ENCODE data around the gene RIN2.

RIN2 gene

DNA sequence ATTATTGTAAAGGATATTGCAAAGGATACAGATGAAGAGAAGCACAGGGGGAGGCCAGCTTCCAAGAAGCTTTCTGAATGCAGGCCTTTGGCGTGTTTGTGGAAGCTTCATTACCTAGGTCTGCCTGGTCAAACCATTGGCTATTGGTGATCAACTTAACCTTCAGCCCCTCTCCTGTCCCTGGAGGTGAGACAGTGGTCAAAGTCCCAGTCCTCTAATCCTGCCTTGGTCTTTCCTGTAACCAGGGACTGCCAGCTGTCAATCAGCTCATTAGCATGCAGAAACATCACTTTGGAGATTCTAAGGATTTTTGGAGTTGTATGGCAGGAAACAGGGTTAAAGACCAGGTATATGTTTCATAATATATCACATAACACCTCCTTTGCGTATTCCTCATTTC is 13.0 kb downstream of the RIN2 start:
- Histone ChIP-seq H3K4me3 (ENCODE audit: low read length) (no peak overlapping the region), H3K4me1 (ENCODE audit: control insufficient read depth, insufficient read depth, low read length) (no peaks in the 10 kb centered on the region), H3K9ac (ENCODE audit: low read length) (no peak overlapping the region), H3K27me3 (ENCODE audit: control insufficient read depth, insufficient read depth, low read length) (no peaks in the 10 kb centered on the region), H3K36me3 (ENCODE audit: control insufficient read depth, insufficient read depth, low read length) (no peaks in the 10 kb centered on the region), H3K27ac (ENCODE audit: low read depth, low read length) (no peak overlapping the region)

DNA sequence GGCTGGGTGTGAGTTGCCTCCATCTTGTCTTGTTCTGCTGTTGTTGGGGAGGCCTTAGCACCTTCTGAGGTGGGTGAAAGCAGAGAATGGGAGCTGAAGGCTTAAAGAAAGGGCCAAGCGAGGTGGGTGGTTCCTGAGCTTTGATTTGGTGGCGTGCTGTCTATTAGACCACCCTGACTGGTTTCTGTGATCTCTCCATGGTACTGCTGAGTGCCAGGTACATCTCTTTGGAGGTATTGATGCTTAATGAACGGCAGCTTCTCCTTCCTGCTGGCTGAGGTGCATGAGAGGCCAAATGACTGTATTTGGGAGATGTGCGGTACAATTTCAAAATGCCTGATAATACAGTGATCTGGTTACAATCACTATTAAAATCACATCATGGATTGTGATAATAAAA is 15.4 kb downstream of the RIN2 start:
- Histone ChIP-seq H3K36me3 (ENCODE audit: control insufficient read depth, insufficient read depth, low read length) (no peaks in the 10 kb centered on the region), H3K4me1 (ENCODE audit: control insufficient read depth, insufficient read depth, low read length) (no peaks in the 10 kb centered on the region), H3K4me3 (ENCODE audit: low read length) (no peak overlapping the region), H3K27ac (ENCODE audit: low read depth, low read length) (no peak overlapping the region), H3K9ac (ENCODE audit: low read length) (no peak overlapping the region), H3K27me3 (ENCODE audit: control insufficient read depth, insufficient read depth, low read length) (no peaks in the 10 kb centered on the region)

DNA sequence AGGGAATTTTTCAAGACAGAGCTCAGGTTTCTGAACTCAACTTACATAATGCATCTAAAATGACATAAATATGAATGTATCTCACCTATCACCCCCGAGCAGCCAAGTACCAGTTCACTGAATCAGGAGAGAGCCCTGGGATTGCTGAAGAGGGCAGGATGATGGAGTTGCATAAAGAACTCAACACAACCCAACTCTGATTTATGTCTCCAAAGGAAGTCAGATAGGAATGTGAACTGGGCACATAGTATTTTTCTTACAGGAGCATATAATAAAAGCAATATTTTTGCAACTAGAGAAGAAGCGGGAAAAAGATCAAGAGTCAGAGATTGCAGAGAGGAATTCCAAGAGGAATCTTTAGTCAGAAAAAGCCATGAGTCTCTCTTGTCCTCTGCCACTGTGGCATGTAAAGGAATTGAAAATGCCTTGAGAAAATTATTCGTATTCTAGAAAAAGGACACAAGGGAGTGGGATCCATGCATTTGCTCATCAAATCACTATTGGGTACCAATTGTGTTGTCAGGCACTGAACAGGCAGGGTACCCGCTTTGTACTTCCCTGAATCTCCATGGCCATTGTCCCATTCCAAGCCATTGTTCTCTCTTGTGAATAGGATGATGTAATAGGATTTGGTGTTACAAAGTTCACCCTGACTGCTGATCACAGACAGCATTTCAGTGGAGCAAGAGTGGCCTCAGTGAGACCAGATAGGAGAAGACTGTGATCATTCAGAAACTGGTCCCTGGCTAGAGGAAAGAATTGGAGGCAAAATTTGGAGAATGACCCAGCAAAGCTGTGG is 16.3 kb downstream of the RIN2 start:
- Histone ChIP-seq H3K36me3 (ENCODE audit: control insufficient read depth, insufficient read depth, low read length) (no peaks in the 10 kb centered on the region), H3K27ac (ENCODE audit: low read depth, low read length) (no peak overlapping the region), H3K27me3 (ENCODE audit: control insufficient read depth, insufficient read depth, low read length) (no peaks in the 10 kb centered on the region), H3K4me1 (ENCODE audit: control insufficient read depth, insufficient read depth, low read length) (no peaks in the 10 kb centered on the region), H3K9ac (ENCODE audit: low read length) (no peak overlapping the region), H3K4me3 (ENCODE audit: low read length) (no peak overlapping the region)

DNA sequence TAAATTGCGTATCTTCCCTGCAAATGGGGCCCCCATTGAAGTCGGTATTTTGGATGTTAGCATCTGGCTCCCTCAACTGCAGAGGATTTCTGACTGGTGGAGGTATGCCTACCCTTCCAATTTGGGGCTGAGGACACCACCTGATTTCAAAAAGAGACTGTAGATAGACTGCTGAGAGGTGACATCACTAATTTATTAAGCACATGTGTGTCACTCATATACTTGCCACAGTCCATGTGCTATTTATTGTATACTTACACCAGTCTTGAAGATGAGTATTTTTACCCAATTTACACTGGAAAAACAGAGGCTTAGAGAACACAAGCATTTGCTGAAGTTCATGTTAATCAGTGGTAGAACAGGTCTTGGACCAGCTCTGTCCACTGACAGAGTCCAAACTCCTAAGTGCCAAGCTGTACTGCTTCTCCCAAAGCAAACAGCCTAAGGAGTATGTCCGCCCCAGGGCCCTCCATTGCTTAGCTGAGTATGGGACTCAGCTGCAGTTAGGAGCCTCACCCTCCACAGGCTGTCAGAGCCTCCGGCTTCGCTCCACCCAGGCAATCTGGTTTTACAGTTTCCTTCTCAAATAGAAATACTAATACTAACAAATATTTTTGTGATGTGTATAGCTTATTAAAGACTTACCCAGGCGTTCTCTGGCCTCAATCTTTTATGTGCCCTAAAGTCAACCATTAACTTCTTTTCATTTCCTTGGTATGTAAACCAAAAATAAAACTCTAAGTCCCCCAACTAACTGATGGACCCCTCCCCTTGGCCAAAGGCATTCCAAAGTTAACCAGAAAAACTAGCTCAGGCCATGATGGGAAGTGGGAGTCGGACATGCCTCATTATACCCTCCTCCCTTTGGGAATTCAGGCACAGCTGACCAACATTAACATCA is 17.5 kb downstream of the RIN2 start:
- H3K9ac ChIP-seq (ENCODE audit: low read length), result no peak overlapping the region
- H3K4me3 ChIP-seq (ENCODE audit: low read length), result no peak overlapping the region
- no peak overlapping the region for H3K27ac ChIP-seq (ENCODE audit: low read depth, low read length)
- H3K27me3 ChIP-seq (ENCODE audit: control insufficient read depth, insufficient read depth, low read length), result no peaks in the 10 kb centered on the region
- H3K36me3 ChIP-seq (ENCODE audit: control insufficient read depth, insufficient read depth, low read length), result no peaks in the 10 kb centered on the region
- no peaks in the 10 kb centered on the region for H3K4me1 ChIP-seq (ENCODE audit: control insufficient read depth, insufficient read depth, low read length)

DNA sequence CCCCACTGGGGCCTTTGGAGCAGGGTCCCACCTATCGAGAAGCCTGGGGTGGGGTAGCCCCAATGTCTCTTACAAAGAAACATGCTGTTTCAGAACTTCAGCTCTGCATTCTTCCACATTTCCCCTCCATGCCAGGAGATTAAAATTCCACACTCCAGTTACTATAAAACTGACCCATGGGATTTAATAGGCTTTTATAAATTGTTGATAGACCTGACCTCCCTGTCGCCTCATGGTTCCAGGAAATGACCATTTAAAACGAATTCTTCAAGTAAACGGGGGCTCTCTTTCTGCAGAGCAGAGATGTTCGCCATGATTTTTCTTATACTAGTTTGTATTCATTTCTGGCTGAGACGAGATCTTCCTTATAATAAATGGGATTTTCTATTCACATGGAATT is 19.3 kb downstream of the RIN2 start:
- Histone ChIP-seq H3K36me3 (ENCODE audit: control insufficient read depth, insufficient read depth, low read length) (no peaks in the 10 kb centered on the region), H3K9ac (ENCODE audit: low read length) (no peak overlapping the region), H3K4me3 (ENCODE audit: low read length) (no peak overlapping the region), H3K27me3 (ENCODE audit: control insufficient read depth, insufficient read depth, low read length) (no peaks in the 10 kb centered on the region), H3K4me1 (ENCODE audit: control insufficient read depth, insufficient read depth, low read length) (no peaks in the 10 kb centered on the region), H3K27ac (ENCODE audit: low read depth, low read length) (no peak overlapping the region)

DNA sequence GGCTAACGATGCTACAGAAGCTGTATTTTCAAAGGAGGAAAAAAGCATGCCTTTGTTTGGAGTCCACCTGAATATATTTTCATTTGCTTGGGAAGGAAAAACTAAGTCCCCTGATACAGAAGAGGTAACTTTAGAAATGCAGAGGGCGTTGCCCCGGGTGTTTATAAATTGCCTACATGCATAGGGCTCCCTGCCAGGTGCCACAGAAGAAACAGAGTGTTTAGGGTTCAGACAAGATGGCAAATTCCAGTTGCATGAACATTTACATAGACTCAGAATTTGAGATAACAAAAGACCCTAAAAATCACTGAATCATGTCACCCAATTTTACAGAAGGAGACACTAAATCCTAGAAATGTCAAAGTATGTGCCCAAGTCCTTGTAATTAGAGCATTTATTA is 19.9 kb downstream of the RIN2 start:
- H3K27me3 ChIP-seq (ENCODE audit: control insufficient read depth, insufficient read depth, low read length), result no peaks in the 10 kb centered on the region
- no peak overlapping the region for H3K4me3 ChIP-seq (ENCODE audit: low read length)
- no peaks in the 10 kb centered on the region for H3K36me3 ChIP-seq (ENCODE audit: control insufficient read depth, insufficient read depth, low read length)
- no peak overlapping the region for H3K9ac ChIP-seq (ENCODE audit: low read length)
- H3K4me1 ChIP-seq (ENCODE audit: control insufficient read depth, insufficient read depth, low read length), result no peaks in the 10 kb centered on the region
- no peak overlapping the region for H3K27ac ChIP-seq (ENCODE audit: low read depth, low read length)

DNA sequence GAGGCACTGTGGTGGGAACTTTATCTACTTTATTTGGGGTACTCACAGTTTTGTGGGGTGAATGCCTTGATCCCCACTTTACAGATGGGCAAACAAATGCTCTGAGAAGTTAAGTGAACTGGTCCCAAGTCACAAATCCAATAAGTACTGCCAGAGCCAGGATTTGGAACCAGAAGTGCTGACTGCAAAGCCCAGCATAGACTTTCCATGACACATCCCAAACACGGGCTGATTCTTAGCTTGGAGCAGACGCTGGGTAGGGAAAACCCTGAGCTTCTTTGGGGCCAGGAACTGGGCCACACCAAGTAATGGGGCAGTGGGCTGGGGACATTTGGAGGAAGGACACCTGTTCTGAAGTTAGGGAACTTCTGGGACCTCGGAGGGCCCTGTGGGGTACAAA is 20.3 kb downstream of the RIN2 start:
- no peak overlapping the region for H3K4me3 ChIP-seq (ENCODE audit: low read length)
- H3K9ac ChIP-seq (ENCODE audit: low read length), result no peak overlapping the region
- no peaks in the 10 kb centered on the region for H3K36me3 ChIP-seq (ENCODE audit: control insufficient read depth, insufficient read depth, low read length)
- H3K27me3 ChIP-seq (ENCODE audit: control insufficient read depth, insufficient read depth, low read length), result no peaks in the 10 kb centered on the region
- no peak overlapping the region for H3K27ac ChIP-seq (ENCODE audit: low read depth, low read length)
- no peaks in the 10 kb centered on the region for H3K4me1 ChIP-seq (ENCODE audit: control insufficient read depth, insufficient read depth, low read length)

DNA sequence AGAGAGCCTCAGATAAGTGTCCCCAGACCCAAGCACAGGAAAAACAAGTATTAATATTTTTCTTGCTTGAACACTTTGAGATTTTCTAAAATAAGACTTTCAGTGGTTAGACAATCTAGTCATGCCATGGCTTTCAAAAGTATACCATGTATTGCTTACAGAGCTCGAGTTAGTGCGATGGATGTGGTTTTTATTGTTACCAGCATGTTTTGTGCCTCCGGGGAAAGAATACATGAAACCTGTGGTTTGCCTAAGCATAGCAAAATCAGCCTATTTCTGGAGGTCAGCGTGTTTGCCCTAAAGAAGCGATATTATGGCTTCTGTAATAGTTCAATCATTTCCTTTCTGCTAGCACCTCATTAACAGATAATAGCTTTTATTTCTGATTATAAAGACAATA is 21.6 kb downstream of the RIN2 start:
- H3K4me1 ChIP-seq (ENCODE audit: control insufficient read depth, insufficient read depth, low read length), result peaks cover under 1% of the 10 kb centered on the region
- no peak overlapping the region for H3K27ac ChIP-seq (ENCODE audit: low read depth, low read length)
- no peak overlapping the region for H3K4me3 ChIP-seq (ENCODE audit: low read length)
- H3K36me3 ChIP-seq (ENCODE audit: control insufficient read depth, insufficient read depth, low read length), result no peaks in the 10 kb centered on the region
- H3K9ac ChIP-seq (ENCODE audit: low read length), result no peak overlapping the region
- H3K27me3 ChIP-seq (ENCODE audit: control insufficient read depth, insufficient read depth, low read length), result no peaks in the 10 kb centered on the region

DNA sequence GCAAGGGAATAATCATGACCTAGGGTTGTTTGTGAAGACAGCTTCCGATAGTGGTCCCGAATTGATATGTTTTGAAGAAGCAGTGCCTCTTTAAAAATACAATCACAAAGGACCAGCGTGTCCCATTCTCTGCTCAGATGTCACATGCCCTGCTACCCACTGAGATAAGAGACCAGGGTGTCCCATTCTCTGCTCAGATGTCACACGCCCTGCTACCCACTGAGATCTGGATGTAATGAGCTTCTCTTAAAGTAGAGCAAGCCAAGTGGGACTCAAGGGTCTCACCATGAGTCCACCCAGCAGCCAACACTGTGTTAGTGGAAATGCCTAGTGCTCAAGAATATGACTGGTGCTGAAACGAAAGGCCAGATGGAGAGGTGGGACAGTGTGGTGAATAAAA is 22.2 kb downstream of the RIN2 start:
- Histone ChIP-seq H3K27me3 (ENCODE audit: control insufficient read depth, insufficient read depth, low read length) (no peaks in the 10 kb centered on the region), H3K36me3 (ENCODE audit: control insufficient read depth, insufficient read depth, low read length) (no peaks in the 10 kb centered on the region), H3K4me1 (ENCODE audit: control insufficient read depth, insufficient read depth, low read length) (peaks cover 7% of the 10 kb centered on the region), H3K9ac (ENCODE audit: low read length) (no peak overlapping the region), H3K27ac (ENCODE audit: low read depth, low read length) (no peak overlapping the region), H3K4me3 (ENCODE audit: low read length) (no peak overlapping the region)

DNA sequence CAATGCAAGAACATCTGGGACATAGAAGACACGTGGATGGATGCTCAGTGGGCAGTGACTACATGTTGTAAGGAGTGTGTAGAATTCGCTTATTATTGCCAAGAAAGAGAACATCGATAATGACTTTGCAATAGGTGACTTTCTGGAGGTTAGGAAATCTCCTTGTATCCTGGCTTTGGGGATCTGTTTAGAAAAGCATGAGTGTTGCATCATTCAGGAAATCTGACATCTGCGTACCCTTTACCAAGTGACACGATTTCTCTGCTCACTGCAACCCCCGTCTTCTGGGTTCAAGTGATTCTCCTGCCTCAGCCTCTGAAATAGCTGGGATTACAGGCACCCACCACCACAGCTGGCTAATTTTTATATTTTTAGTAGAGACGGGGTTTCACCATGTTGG is 23.2 kb downstream of the RIN2 start:
- Histone ChIP-seq H3K27ac (ENCODE audit: low read depth, low read length) (no peak overlapping the region), H3K9ac (ENCODE audit: low read length) (no peak overlapping the region), H3K27me3 (ENCODE audit: control insufficient read depth, insufficient read depth, low read length) (no peaks in the 10 kb centered on the region), H3K4me1 (ENCODE audit: control insufficient read depth, insufficient read depth, low read length) (peaks cover 7% of the 10 kb centered on the region), H3K4me3 (ENCODE audit: low read length) (no peak overlapping the region), H3K36me3 (ENCODE audit: control insufficient read depth, insufficient read depth, low read length) (no peaks in the 10 kb centered on the region)

DNA sequence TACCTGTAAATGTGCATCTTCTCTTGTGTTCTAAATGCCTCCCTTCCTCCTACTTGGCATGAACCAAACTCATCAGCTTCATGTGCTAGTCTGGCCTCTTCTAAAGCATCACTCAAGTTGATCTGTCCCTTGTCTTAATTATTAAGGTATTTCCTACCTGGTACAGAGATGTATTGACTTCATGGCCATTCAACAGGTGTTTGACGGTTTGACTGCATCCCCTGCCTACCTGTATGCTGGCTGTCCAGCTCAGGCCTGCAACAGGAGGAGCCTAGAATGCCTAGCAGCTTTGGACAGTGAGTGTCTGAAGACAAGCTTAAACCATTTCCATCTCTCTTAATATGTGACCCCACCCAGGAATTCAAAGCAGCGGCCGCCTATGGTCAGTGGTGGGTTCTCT is 24.6 kb downstream of the RIN2 start:
- no peaks in the 10 kb centered on the region for H3K27me3 ChIP-seq (ENCODE audit: control insufficient read depth, insufficient read depth, low read length)
- no peak overlapping the region for H3K4me3 ChIP-seq (ENCODE audit: low read length)
- peaks cover 10% of the 10 kb centered on the region for H3K4me1 ChIP-seq (ENCODE audit: control insufficient read depth, insufficient read depth, low read length)
- no peak overlapping the region for H3K27ac ChIP-seq (ENCODE audit: low read depth, low read length)
- no peaks in the 10 kb centered on the region for H3K36me3 ChIP-seq (ENCODE audit: control insufficient read depth, insufficient read depth, low read length)
- H3K9ac ChIP-seq (ENCODE audit: low read length), result no peak overlapping the region

DNA sequence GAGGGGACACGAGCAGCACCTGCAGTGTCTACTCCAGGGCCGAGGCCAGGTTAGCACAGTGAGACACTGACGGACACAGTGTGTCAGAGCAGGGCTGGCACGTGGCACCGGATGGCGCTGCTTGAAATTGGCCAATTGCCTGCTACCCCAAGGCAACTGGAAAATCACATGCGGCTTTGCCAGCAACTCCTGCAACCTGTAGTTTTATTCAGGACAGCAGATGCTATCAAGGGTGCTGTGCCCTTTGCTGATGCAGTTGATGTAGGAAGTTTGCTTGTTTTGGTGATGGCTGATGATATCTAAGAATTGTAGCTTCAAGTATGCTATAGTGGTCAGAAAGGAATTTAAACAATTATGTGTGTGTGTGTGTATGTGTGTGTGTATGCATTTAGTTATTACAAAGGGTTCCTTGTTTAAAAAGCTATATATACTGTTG is 25.9 kb downstream of the RIN2 start:
- no peak overlapping the region for H3K9ac ChIP-seq (ENCODE audit: low read length)
- no peak overlapping the region for H3K27ac ChIP-seq (ENCODE audit: low read depth, low read length)
- H3K36me3 ChIP-seq (ENCODE audit: control insufficient read depth, insufficient read depth, low read length), result no peaks in the 10 kb centered on the region
- peaks cover 10% of the 10 kb centered on the region for H3K4me1 ChIP-seq (ENCODE audit: control insufficient read depth, insufficient read depth, low read length)
- no peaks in the 10 kb centered on the region for H3K27me3 ChIP-seq (ENCODE audit: control insufficient read depth, insufficient read depth, low read length)
- no peak overlapping the region for H3K4me3 ChIP-seq (ENCODE audit: low read length)

All from rectal smooth muscle tissue (tissue), 1 donor.